ENCODE data around the gene TMEM91. TPM values are rescaled to one million over a fixed set of nuclear protein-coding genes. Genes with fewer than 3 reads are reported as not detected.

The TMEM91 gene
- total and polyA plus RNA-seq, 2 of the 8 experiments (the other 6 are each of a cell fraction or from before 2014, with no cell fraction given): 5.3 to 7.4 TPM

- no peak for TF ChIP-seq GABPA (IDR thresholded peaks at IDR 0.05; ENCODE audit: borderline replicate concordance, insufficient read depth, low read length)
- TF ChIP-seq TEAD4 (IDR thresholded peaks at IDR 0.05; ENCODE audit: low read depth, low read length): no peak
- no peak for TF ChIP-seq CHD1 (IDR thresholded peaks at IDR 0.05; ENCODE audit: low read depth, low read length)
- no peak for TF ChIP-seq TCF12 (IDR thresholded peaks at IDR 0.05; ENCODE audit: low read depth, low read length)
- no peak for TF ChIP-seq FOSL1 (IDR thresholded peaks at IDR 0.05; ENCODE audit: insufficient read depth, low read depth, low read length)
- TF ChIP-seq HDAC2 (IDR thresholded peaks at IDR 0.05; ENCODE audit: borderline replicate concordance in 1 of 2, low read depth in 2 of 2, low read length in 2 of 2): no peak
- TF ChIP-seq BACH1 (IDR thresholded peaks at IDR 0.05; ENCODE audit: low read length): no peak
- no peak for TF ChIP-seq ZNF274 (IDR thresholded peaks at IDR 0.05; ENCODE audit: borderline replicate concordance, extremely low read depth, low read length)
- TF ChIP-seq SP1 (IDR thresholded peaks at IDR 0.05; ENCODE audit: low read depth, low read length): no peak
- no peak for TF ChIP-seq SP4 (IDR thresholded peaks at IDR 0.05; ENCODE audit: low read length)
Observed at GRCh38 chr19:41362143-41362847, 14.0 kb upstream of the TMEM91 start (continued).

Measured in H1 (cell line).